HG03571 (cell line): ENCODE results near the gene DDX6.
"Not testable (repeated sequence)": the region's sequence is repeated elsewhere in the genome, so short reads cannot be mapped to it uniquely, and the experiment has no call there.

Source experiments
- ATAC-seq: cut with Tn5 transposase; IDR thresholded peaks from one replicate; pipeline ENCODE4 v1.9.1; 2021; ENCODE audit not compliant: unreplicated experiment

The DDX6 gene, protein sequence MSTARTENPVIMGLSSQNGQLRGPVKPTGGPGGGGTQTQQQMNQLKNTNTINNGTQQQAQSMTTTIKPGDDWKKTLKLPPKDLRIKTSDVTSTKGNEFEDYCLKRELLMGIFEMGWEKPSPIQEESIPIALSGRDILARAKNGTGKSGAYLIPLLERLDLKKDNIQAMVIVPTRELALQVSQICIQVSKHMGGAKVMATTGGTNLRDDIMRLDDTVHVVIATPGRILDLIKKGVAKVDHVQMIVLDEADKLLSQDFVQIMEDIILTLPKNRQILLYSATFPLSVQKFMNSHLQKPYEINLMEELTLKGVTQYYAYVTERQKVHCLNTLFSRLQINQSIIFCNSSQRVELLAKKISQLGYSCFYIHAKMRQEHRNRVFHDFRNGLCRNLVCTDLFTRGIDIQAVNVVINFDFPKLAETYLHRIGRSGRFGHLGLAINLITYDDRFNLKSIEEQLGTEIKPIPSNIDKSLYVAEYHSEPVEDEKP

DNA sequence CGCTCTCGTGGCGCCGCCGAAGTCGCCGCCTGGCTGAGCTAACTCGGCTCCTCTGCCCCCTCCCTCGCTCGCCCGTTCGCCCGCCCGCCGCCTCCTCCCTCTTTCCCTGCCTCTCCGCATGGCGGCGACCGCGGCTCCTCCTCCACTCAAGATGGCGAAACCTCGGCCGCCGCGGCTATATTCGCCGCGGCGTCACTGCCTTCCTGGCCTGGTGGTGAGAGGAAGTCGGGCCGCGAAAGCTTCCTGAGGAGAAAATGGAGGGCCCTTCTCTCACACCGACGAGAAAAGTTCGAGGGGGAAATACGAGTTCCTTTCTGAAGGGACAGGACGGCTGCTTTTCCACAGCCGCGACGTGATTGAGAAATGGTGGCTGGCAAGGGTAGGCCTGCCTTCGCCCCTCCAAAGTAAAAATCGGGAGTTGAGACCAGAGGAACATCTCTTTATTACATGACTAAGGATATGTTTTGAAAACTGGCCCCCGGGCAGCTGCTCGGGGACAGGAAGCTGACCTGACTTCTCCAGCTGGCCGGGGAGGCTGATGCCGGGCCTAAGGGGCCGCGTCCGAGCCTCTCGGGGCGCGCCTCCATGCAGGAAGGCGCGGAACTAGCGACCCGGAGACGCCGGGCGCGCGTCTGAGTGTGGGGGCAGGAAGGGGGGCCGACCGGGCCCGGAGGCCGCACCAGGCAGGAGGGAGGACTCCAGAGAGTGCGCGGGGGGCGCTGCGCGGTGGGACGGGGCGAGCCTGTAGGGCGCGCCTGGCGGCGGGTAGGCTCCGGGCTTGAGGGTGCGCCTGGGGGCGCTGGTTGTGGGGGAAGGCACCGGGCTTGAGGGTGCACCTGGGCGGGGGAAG, at the start of gene DDX6:
Gene DDX6 (minus strand): TSS at position 54 of the 850 bp plus-strand sequence. CDS start 4,913 bp downstream, outside the sequence.
- ATAC-seq = peak; percentile 43

DNA sequence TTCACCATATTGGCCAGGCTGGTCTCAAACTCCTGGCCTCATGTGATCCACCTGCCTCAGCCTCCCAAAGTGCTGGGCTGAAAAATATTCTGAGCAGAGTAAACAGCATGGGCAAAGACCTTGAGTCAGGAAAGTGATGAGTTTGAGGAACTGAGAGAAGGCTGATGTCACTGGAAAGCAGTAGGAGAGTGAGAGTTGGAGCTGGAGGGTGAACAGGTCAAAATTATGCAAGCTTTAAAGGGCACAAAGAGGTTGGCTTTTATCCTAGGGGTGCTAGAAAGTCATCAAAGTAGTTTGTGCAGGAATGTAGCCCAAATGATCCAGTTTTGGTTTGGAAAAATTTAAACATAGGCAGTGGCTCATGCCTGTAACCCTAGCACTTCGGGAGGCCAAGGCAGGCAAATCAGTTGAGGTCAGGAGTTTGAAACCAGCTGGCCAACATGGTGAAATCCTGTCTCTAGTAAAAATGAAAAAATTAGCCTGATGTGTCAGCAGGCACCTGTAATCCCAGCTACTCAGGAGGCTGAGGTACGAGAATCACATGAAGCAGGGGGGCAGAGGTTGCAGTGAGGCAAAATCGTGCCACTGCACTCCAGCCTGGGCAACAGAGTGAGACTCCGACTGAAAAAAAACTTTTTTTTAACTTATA, 48.1 kb upstream of the DDX6 start:
- no peak for ATAC-seq

DNA sequence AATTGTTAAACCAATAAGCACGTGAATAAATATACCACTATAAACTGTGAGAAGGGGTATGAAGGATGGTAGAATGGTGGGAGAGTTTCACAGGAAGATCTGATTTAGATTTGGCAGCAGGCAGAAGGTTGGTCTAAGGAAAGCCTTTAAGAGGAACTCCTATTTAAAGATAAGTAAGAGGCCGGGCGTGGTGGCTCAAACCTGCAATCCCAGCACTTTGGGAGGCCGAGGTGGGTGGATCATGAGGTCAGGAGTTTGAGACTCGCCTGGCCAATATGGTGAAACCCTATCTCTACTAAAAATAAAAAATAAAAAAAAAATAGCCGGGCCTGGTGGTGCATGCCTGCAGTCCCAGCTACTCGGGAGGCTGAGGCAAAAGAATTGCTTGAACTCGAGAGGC, 46.9 kb upstream of the DDX6 start:
- ATAC-seq = no peak

DNA sequence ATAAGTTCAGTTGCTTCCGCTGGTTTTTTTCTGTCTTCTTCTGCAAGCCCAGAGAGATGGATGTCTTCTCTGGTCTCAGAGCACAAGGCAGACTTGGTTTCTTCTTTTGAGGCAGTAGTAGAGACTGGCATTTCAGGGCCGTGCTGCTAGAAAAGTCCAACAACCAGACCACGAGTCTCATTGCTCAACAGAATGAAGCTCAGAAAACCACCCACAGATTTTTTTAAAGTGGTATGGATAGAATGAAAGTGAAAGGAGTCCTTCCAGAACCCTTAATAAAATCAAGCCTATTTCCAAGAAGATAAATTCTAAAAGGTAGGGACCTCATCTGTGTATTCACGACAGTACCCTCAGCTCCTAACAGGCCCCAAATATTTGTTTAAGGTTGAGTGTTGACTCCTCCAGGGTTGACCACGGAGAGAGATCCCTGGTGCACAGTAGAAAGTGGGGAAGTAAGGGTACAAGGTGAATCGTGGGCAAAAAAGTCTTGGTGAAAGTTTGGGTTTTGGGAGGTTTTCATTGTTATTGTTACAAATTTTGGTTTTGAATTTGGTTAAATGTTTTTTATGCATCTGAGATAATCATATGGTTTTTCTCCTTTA, 43.6 kb upstream of the DDX6 start:
- ATAC-seq = no peak

DNA sequence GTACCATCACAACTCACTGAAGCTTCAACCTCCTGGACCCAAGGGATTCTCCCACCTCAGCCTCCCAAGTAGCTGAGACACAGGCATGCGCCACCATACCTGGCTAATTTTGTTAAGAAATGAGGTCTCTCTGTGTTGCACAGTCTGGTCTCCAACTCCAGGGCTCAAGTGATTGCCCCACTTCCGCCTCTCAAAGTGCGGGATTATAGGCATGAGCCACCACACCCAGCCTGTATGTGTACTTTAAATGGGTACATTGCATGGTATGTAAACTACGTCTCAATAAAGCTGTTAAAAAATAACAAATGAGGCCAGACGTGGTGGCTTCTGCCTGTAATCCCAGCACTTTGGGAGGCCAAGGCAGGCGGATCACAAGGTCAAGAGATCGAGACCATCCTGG, 36.2 kb upstream of the DDX6 start:
- no peak for ATAC-seq

DNA sequence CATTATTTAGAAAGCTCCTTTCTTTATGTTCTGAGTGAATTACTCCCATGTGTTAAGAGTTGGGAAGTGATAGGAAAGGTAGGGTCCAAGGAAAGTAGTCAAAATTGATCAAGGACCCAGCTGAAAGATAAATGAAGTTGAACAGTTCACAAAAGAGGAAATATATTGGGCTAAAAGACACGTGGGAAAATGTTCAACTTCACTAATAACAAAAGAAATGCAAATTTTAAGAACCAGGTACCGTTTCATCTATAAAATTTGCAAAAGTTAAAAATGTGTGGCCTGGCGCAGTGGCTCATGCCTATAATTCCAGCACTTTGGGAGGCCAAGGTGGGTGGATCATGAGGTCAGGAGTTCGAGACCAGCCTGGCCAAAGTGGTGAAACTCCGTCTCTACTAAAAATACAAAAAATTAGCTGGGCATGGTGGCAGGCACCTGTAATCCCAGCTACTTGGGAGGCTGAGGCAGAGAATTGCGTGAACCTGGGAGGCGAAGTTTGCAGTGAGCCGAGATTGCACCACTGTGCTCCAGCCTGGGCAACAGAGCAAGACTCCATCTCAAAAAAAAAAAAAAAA, 32.1 kb upstream of the DDX6 start:
- ATAC-seq = not testable (repeated sequence)

DNA sequence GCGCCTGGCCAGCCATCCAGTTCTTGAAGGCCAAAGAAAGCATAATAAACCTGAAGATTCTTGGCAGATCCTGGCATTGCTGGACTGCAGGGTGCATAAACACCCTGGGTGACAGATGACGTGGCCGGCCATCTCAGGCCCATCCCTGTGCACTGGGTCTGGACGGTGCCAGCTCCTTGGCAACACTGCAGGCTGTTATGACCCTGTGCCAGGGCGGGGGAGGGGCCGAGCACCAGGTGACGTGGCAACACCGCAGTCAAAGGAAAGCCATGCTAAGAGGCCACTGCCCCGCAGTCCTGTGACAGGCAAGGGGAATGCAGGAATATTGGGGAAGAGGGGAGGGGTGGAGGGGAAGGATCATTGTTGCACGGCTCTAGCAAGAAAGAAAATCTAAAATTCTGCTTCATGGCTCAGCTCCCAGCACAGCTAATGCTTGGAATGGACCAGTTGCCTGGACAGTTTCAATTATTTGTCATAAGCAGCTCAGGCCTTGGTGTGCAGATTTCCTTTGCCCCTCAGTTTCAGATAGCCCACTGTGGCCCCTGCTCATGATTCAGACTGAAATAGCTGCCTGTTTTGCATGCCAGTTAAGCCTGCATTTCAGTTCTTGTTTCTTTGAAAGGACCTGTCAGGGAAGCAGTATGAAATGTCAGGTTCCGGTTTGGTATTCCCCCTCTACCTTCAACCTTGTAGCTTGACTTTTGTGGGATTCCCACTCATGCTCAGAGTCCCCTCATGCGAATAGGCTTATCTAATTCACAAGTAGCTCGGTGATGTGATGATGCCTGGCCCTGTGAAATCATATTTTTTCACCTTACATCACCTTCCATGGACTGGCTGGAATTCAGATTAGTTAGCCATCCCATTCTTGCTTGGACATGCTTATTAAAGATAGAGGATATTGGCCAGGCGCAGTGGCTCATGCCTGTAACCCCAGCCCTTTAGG, 29.7 kb upstream of the DDX6 start:
- peak; percentile 87 for ATAC-seq

DNA sequence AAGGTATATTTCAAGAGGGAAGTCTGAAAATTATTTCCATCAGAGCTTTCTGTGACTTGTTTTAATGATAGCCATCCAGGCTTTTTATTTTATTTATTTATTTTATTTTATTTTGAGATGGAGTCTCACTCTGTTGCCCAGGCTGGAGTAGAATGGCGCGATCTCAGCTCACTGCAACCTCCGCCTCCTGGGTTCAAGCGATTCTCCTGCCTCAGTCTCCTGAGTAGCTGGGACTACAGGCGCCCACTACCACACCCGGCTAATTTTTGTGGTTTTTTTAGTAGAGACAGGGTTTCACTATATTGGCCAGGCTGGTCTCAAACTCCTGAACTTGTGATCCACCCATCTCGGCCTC, 29.0 kb upstream of the DDX6 start:
- not testable (repeated sequence) for ATAC-seq

DNA sequence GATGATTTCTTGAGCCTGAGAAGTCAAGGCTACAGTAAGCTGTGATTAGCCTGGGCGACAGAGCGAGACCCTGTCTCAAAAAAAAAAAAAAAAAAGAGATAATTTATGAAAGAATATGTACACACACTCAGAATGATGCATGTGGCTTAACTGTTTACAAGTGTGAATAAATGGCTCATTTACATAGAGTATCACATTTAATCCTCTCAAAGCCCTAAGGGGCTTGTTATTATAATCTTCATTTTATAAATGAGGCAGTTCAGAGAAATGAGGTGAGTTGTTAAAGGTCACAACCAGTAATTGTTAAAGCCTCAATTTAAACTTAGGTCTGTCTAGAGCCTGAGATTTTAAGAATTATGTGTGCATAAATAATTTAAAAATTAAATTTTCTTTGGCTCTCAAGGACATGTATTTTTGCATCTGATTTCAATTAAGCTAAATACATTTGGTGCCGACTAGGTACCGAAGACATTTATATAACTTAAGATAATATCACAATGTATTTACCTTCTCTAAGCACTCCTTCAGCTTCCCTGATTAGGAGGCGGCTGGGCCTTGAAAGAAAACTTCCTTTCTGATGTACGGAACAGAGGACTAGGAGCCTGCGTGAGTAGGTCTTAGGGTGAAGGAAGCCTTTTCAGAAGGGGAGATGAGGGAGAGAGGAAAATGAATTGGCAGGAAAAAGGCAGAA, 28.5 kb upstream of the DDX6 start:
- ATAC-seq = no peak

DNA sequence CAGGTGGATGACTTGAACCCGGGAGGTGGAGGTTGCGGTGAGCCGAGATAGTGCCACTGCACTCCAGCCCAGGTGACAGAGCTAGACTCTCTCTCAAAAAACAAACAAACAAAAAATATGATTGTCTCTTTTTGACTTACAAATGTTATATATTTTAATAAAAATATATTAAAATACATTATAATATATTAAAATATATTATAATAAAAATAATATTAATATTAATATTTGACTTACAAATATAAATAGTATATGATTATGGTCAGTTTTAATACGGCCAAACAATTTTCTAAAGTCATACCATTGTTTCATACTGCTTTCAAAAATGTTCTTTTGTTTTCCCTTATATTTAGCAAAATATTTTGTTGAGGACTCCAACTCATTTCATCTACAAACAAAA, 27.2 kb upstream of the DDX6 start:
- ATAC-seq = no peak

DNA sequence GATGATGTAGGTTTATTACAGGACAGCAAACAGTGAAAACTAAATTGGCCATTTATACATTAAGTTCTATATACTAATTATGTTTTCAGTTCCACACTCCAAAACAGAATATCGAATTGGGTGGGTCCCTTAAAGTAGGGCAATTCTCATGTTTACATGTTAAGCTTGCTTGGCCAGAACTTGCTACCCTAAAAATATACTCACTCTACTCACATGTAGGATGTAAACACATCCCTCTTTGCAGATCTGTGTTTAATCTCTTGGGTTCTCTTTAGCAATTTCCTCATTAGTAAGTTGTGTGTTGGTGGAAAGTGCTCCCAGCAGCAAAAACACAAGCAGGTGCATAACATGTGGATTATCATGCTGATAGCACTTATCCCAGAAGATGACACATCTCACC, 22.6 kb upstream of the DDX6 start:
- ATAC-seq = no peak

DNA sequence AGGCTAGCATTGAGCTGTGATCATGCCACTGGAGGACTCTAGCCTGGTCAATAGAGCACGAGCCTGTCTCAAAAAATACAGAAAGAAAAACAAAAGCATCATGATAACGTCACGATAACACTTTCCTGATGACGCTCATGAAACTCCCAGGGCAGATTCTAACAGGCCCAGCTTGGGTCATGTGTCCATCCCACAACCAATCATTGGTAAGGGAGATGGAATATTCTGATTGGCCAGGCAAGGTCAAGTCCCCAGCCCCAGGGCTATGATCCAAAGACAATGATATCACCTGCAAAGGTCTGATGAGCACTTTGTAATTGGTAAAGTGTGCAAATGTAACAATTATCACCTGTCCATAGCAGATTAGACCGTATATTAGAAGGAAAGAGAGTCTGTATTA, 21.5 kb upstream of the DDX6 start:
- ATAC-seq = no peak

DNA sequence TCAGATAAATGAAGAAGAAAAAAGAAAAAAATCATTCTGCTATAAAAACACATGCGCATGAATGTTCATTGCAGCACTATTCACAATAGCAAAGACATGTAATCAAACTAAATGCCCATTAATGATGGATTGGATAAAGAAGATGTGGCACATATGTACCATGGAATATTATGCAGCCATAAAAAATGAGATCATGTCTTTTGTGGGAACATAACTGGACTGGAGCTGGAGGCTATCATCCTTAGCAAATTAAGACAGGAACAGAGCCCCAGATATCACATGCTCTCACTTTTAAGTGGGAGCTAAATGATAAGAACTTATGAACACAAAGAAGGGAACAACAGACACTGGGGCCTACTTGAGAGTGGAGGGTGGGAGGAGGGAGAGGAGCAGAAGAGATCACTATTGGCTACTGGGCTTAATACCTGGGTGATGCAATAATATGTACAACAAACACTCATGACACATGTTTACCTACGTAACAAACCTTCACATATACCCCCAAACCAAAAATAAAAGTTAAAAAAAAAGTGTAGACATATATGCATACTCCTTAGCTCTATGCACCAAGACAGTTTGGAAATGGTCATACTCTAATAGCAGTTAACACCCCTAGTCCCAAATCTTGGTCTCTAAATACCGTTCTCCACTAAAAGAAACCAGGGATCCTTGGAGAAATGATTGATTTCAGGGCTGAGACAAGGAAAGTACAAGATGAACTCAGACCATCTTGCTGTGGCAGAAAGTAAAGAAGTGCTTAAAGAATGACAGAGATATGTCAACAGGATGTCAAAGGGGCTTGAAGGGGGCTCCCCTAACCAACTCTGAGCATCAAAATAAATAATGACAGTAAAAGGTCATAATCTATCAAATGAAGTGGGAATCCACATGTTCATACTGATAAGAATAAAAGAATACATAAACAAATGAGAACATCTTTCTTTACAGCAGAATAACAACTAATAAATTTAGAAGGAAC, 17.1 kb upstream of the DDX6 start:
- no peak for ATAC-seq

DNA sequence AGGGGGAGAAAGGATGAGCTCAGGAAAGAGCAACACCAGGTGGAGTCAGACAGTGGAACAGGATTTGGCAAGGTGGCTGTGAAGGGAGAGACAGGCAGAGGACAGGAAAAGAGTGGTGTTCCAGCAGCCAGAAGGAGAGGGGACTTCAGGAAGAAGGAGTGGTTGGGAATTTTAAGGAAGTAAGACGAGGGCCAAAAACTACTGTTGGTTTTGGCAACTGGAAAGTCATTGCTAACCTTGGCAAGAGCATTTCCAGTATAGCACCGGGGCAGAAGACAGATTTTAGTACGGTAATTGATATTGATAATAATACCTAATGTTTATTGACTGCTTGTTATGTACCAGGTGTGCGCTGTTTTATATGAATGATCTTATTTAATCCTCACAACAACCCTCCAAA, 15.4 kb upstream of the DDX6 start:
- ATAC-seq = no peak

DNA sequence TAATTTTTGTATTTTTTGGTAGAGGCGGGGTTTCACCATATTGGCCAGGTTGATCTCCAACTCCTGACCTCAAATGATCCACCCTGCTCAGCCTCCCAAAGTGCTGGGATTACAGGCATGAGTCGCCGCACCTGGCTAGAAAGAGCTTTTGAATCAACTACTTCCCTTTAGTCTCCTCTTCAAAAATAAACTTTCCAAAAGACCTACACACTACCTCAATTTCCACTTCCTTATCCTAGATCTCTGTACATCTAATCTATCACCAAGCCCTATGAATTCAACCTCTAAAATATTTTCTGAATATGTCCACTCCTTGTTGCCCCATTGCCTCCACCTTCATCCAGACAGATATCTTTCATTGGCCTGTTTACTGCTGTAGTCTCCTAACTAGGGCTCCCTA, 13.1 kb upstream of the DDX6 start:
- no peak for ATAC-seq

DNA sequence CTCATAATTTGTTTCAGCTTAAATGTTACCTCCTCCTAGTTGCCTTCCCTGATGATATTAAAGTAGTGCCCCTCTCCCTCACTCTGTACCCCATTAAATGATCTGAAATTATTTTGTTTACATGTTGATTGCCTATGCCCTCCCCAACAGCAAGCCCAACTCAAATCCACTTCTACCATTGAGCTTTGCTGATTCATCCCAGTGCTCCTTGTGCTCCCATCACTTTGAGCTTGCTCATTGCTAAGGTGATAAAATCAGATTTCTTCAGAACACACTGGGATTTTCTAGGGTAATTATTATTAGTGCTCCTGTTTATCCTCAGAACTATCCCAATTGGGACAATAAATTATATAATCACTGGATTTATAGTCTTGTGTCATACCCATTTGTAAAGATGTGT, 8.4 kb upstream of the DDX6 start:
- ATAC-seq = no peak

DNA sequence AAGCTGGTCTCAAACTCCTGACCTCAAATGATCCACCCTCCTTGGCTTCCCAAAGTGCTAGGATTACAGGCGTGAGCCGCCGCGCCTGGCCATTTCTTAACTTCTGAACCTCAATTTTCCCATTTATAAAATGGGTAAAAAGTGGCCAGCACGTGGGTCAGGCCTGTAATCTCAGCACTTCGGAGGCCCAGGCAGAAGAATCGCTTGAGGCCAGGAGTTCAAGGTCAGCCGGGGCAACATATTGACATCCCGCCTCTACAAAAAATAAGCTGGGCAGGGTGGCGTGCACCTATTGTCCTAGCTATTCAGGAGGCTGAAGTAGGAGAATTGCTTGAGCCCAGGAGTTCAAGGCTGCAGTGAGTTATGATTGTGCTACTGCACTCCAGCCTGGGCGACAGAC, 6.5 kb upstream of the DDX6 start:
- ATAC-seq = no peak

DNA sequence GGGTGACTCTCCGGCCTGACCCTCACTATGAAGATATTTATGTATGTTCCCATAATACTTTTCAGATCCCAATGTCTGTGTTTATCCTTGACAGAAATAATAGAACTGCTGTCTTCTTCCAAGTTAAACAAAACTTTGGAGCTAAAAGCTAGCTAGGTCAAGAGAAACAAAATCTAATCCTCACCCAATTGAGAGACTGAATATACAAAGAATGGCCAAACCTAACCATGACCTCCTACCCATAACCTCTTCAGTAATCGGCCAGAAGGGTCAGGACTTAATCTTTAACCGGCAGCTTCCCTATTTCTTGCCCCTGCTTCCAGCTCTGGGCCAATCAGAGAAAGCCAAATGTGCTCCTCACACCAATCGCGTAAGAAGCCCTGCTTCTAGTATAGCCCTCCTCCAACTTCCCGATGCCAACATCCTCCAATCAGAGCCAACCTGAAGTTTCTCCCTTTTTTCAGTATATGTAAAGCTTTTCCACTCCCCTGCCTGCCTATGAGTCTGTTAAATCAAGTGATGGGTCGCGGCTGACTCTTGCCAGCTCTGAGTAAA, 1.7 kb upstream of the DDX6 start:
- ATAC-seq = peak; percentile 45
